ENCODE data around the gene MEOX1.

Gene MEOX1

DNA sequence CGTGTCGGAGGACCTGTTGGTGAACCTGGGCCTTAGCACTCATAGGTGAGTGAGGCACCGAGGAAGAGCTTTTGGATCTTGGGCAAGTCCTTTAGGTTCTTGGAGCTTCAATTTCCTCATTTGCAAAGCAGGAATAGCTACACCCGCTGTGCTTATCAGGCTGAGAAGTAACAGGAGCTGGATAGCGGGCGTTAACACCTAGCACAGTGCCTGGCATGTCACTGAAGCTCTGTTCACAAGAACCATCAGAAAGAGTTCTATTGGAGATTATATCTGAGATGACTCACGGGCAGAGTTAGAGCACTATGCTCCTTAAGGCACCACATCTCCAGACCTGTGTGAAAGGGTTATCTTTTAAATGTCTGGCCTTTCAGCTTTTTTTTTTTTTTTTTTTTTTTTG is 12.8 kb downstream of the MEOX1 start:
- no peaks in the 10 kb centered on the region for H3K27me3 ChIP-seq (ENCODE audit: insufficient read depth, low read length)
- no peak overlapping the region for H3K27ac ChIP-seq (ENCODE audit: low read depth, low read length, poor library complexity, severe bottlenecking)
- H3K4me2 ChIP-seq (ENCODE audit: low read length) = no peak overlapping the region

GRCh38 chr17:43645765-43646481 is 15.8 kb downstream of the MEOX1 start:
- Histone ChIP-seq H3K9me2 (ENCODE audit: low read depth, low read length) (no peaks in the 10 kb centered on the region), H3K27ac (ENCODE audit: low read depth, low read length, poor library complexity, severe bottlenecking) (no peak overlapping the region), H3K9me3 (ENCODE audit: low read length) (no peaks in the 10 kb centered on the region), H2AFZ (ENCODE audit: low read length) (no peak overlapping the region), H3K4me3 (ENCODE audit: low read depth, low read length, poor library complexity, severe bottlenecking) (no peak overlapping the region), H3K27me3 (ENCODE audit: insufficient read depth, low read length) (no peaks in the 10 kb centered on the region), H3K4me1 (ENCODE audit: insufficient read depth, low read length, severe bottlenecking) (no peaks in the 10 kb centered on the region), H3K4me2 (ENCODE audit: low read length) (no peak overlapping the region), H3F3A (ENCODE audit: insufficient read depth, low read length) (no peaks in the 10 kb centered on the region), H3K9ac (ENCODE audit: low read length) (no peak overlapping the region), H3K36me3 (ENCODE audit: insufficient read depth, low read length) (no peaks in the 10 kb centered on the region), H3K79me2 (ENCODE audit: insufficient read depth, low read length) (no peaks in the 10 kb centered on the region), H4K20me1 (ENCODE audit: insufficient read depth, low read length) (no peaks in the 10 kb centered on the region)
- TF ChIP-seq CTCF (IDR thresholded peaks at IDR 0.05; ENCODE audit: low read length) (no peak), EZH2 (IDR thresholded peaks at IDR 0.05; ENCODE audit: borderline replicate concordance, low read length) (no peak)

More for the DNA sequence above, 12.8 kb downstream of the MEOX1 start:
- Histone ChIP-seq H3F3A (ENCODE audit: insufficient read depth, low read length) (no peaks in the 10 kb centered on the region), H3K9me3 (ENCODE audit: low read length) (no peaks in the 10 kb centered on the region), H3K9ac (ENCODE audit: low read length) (no peak overlapping the region), H3K36me3 (ENCODE audit: insufficient read depth, low read length) (no peaks in the 10 kb centered on the region), H3K79me2 (ENCODE audit: insufficient read depth, low read length) (no peaks in the 10 kb centered on the region), H3K4me3 (ENCODE audit: low read depth, low read length, poor library complexity, severe bottlenecking) (no peak overlapping the region), H4K20me1 (ENCODE audit: insufficient read depth, low read length) (no peaks in the 10 kb centered on the region), H3K4me1 (ENCODE audit: insufficient read depth, low read length, severe bottlenecking) (no peaks in the 10 kb centered on the region), H2AFZ (ENCODE audit: low read length) (no peak overlapping the region), H3K9me2 (ENCODE audit: low read depth, low read length) (no peaks in the 10 kb centered on the region)
- no peak for TF ChIP-seq CTCF (IDR thresholded peaks at IDR 0.05; ENCODE audit: low read length)
- no peak for TF ChIP-seq EZH2 (IDR thresholded peaks at IDR 0.05; ENCODE audit: borderline replicate concordance, low read length)

GRCh38 chr17:43645450-43645764 is 16.3 kb downstream of the MEOX1 start:
- Histone ChIP-seq H2AFZ (ENCODE audit: low read length) (no peak overlapping the region), H3F3A (ENCODE audit: insufficient read depth, low read length) (no peaks in the 10 kb centered on the region), H3K9me3 (ENCODE audit: low read length) (no peaks in the 10 kb centered on the region), H3K4me3 (ENCODE audit: low read depth, low read length, poor library complexity, severe bottlenecking) (no peak overlapping the region), H3K79me2 (ENCODE audit: insufficient read depth, low read length) (no peaks in the 10 kb centered on the region), H3K36me3 (ENCODE audit: insufficient read depth, low read length) (no peaks in the 10 kb centered on the region), H3K9ac (ENCODE audit: low read length) (no peak overlapping the region), H3K27ac (ENCODE audit: low read depth, low read length, poor library complexity, severe bottlenecking) (no peak overlapping the region), H3K4me2 (ENCODE audit: low read length) (no peak overlapping the region), H4K20me1 (ENCODE audit: insufficient read depth, low read length) (no peaks in the 10 kb centered on the region), H3K9me2 (ENCODE audit: low read depth, low read length) (no peaks in the 10 kb centered on the region), H3K4me1 (ENCODE audit: insufficient read depth, low read length, severe bottlenecking) (no peaks in the 10 kb centered on the region), H3K27me3 (ENCODE audit: insufficient read depth, low read length) (no peaks in the 10 kb centered on the region)
- TF ChIP-seq CTCF (IDR thresholded peaks at IDR 0.05; ENCODE audit: low read length) (no peak), EZH2 (IDR thresholded peaks at IDR 0.05; ENCODE audit: borderline replicate concordance, low read length) (no peak)

All from OCI-LY1 (cell line).